Ectodermal cell (in vitro differentiated cells): ENCODE results near the gene CLNS1A.
"Not testable (repeated sequence)": the region's sequence is repeated elsewhere in the genome, so short reads cannot be mapped to it uniquely, and the experiment has no call there.

Source experiments
- H3K27ac ChIP-seq: 2 replicates; pipeline ENCODE4 v1.7.0; 2013; ENCODE audit warnings: mild to moderate bottlenecking, low read depth, low read length; ENCODE audit not compliant: insufficient read depth, poor library complexity, severe bottlenecking
- H3K27me3 ChIP-seq: 2 replicates; pipeline ENCODE4 v1.7.0; 2013; ENCODE audit warnings: mild to moderate bottlenecking, low read length; ENCODE audit not compliant: insufficient read depth, control insufficient read depth, poor library complexity, severe bottlenecking
- H3K36me3 ChIP-seq: one replicate; pipeline ENCODE4 v1.7.0; 2013; ENCODE audit warnings: low read length; ENCODE audit not compliant: control insufficient read depth, insufficient read depth
- H3K4me1 ChIP-seq: one replicate; pipeline ENCODE4 v1.7.0; 2013; ENCODE audit warnings: low read length; ENCODE audit not compliant: control insufficient read depth, insufficient read depth
- H3K4me3 ChIP-seq: 2 replicates; pipeline ENCODE4 v1.7.0; 2013; ENCODE audit warnings: low read depth, low read length, control low read depth; ENCODE audit not compliant: insufficient read depth
- H3K9me3 ChIP-seq: 2 replicates; pipeline ENCODE4 v1.7.0; 2013; ENCODE audit warnings: mild to moderate bottlenecking, low read length, moderate library complexity; ENCODE audit not compliant: control insufficient read depth
- WGBS, 2 experiments: methylation state at CpG; one replicate each; pipeline ENCODE4 v1.1.7; 2013; ENCODE audit warnings: missing lambda C conversion rate in 2 of 2; 5-methylcytosine and 5-hydroxymethylcytosine counted together

The CLNS1A gene

DNA sequence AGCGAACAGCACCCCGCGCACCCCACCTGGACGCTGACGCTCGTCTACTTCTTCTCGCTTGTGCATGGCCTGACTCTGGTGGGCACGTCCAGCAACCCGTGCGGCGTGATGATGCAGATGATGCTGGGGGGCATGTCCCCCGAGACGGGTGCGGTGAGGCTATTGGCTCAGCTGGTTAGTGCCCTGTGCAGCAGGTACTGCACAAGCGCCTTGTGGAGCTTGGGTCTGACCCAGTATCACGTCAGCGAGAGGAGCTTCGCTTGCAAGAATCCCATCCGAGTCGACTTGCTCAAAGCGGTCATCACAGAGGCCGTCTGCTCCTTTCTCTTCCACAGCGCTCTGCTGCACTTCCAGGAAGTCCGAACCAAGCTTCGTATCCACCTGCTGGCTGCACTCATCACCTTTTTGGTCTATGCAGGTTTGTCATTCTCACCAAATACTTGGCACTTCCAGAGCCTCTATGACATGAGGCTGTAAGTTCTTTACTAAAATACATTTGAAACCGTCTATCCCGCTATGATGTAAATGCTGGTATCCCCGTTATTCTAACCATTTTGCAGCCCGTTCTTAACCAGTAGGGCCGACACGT is 47.3 kb downstream of the CLNS1A start:
- 7% methylated on average over 31 of the region's 31 CpGs for WGBS, 2 experiments
- Histone ChIP-seq H3K9me3 (no peaks in the 10 kb centered on the region), H3K27ac (peak overlapping the region; percentile 26), H3K4me3 (peak overlapping the region; percentile 58), H3K27me3 (peaks cover 18% of the 10 kb centered on the region), H3K36me3 (no peaks in the 10 kb centered on the region), H3K4me1 (no peaks in the 10 kb centered on the region)

DNA sequence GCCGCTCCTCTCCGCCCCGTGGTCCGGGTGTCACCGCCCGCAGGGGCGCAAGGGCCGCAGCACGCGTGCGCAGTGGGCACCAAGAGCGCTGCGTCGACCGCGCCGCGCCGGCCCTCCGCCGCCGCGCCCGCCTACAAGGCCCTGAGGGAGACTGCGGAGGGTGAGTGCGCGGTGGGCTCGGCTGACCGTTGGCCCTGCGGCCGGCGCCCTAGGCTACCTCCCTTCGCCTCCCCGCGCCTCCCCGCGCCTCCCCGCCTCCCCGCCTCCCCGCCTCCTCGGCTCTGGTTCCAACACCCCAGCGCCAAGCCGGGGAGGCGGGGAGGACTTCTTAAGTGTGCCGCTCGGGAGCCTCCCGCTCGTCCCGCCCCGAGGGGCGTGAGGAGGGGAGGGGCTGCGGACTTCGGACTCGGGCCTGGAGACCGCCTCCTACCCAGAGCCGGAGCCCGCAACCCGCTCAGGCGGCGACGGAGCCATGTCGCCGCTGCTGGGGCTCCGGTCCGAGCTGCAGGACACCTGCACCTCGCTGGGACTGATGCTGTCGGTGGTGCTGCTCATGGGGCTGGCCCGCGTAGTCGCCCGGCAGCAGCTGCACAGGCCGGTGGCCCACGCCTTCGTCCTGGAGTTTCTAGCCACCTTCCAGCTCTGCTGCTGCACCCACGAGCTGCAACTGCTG is 47.9 kb downstream of the CLNS1A start, which contains the start of gene AQP11:
TSS of gene AQP11 (plus strand) at position 433 of the 673 bp plus-strand sequence. CDS start at position 473, 40 bp downstream.
- Histone ChIP-seq H3K27ac (peak within 1 kb of the TSS; percentile 26), H3K27me3 (peaks cover 18% of the 10 kb centered on the region), H3K9me3 (no peaks in the 10 kb centered on the region), H3K36me3 (no peaks in the 10 kb centered on the region), H3K4me1 (no peaks in the 10 kb centered on the region), H3K4me3 (peak within 1 kb of the TSS; percentile 58)
- 0 to 1% methylated on average over 69 to 75 of the region's 75 CpGs for WGBS, 2 experiments

DNA sequence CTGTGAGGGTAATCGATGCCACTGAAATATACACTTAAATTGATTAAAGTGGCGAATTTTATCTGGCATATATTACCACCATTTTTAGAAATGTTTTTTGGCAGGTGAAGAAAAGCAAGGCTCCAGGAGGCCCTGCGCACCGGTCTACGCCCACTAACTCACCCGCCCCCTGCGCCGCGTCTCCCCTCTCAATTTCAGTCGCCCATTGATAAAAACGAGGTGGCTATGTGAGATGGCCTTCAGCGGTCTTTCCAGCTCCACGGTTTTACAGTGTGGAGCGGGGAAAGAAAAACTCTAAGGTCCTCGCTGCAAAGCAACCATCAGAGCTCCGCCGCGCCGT is 48.4 kb downstream of the CLNS1A start:
- Histone ChIP-seq H3K4me1 (no peaks in the 10 kb centered on the region), H3K36me3 (no peaks in the 10 kb centered on the region), H3K27ac (no peak overlapping the region), H3K27me3 (peaks cover 18% of the 10 kb centered on the region), H3K9me3 (no peaks in the 10 kb centered on the region), H3K4me3 (peak overlapping the region; percentile 58)
- 8 to 9% methylated on average over 18 to 19 of the region's 19 CpGs for WGBS, 2 experiments

DNA sequence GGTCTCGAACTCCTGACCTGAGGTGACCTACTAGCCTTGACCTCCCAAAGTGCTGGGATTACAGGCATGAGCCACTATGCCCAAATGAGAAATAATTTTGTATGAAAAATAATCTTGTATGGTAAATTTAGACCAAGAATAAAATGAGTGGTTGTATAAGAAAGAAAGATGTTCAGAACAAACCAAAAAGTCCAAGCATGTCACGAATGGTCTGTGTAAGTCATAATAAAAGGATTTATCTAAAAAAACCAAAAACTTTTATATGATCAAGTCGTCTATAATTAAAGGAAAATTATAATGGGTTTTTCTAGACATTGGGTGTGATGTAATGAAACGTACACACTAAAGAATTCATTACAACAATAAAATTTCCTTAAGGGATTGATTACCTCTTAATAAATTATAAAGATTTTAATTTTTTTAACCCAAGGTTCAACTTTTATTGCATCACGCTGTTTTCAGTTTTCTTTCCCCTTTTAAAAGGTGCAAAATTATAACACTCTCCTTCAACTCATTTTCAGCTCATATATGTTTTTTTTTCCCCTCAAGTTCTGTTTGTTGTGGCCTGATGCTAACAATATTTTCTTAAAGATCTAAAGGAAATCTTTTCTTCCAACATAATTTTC is 56.8 kb downstream of the CLNS1A start:
- H3K4me3 ChIP-seq = no peak overlapping the region
- peaks cover 5% of the 10 kb centered on the region for H3K9me3 ChIP-seq
- no peaks in the 10 kb centered on the region for H3K4me1 ChIP-seq
- no peaks in the 10 kb centered on the region for H3K36me3 ChIP-seq
- WGBS, 2 experiments = 82 to 94% methylated on average over 2 to 3 of the region's 5 CpGs
- no peak overlapping the region for H3K27ac ChIP-seq
- H3K27me3 ChIP-seq = no peaks in the 10 kb centered on the region

DNA sequence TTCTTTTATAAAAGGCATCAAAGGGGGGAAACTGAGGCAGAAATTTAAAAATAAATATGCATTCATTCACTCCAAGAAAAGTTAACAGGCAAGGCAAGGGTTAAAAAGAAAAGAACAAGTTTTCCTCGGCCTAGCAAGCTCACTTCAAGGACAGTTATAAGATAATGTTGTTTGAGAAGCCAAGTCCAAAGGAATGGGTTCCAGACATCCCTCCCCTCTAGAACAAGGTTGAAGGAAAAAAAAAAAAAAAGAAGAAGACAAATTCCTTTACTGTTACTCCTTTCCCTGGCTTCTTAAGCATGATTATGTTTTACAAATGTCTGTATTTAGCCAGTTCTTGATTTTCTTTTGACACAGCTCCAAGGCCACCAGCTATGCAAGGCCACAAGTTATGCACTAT is 62.2 kb downstream of the CLNS1A start:
- not testable (repeated sequence) for H3K36me3 ChIP-seq, H3K9me3 ChIP-seq, H3K27me3 ChIP-seq, H3K4me1 ChIP-seq, H3K27ac ChIP-seq, H3K4me3 ChIP-seq
- 60% methylated on average over 1 of the region's 1 CpG; no CpG with 5 or more reads in 1 of the 2 experiments for whole genome bisulfite sequencing, 2 experiments

DNA sequence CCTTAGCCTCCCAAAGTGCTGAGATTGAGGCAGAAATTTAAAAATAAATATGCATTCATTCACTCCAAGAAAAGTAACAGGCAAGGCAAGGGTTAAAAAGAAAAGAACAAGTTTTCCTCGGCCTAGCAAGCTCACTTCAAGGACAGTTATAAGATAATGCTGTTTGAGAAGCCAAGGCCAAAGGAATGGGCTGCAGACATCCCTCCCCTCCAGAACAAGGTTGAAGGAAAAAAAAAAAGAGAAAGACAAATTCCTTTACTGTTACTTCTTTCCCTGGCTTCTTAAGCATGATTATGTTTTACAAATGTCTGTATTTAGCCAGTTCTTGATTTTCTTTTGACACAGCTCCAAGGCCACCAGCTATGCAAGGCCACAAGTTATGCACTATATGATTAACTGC is 66.7 kb downstream of the CLNS1A start:
- H3K27me3 ChIP-seq, H3K36me3 ChIP-seq, H3K4me1 ChIP-seq, H3K4me3 ChIP-seq, H3K9me3 ChIP-seq, H3K27ac ChIP-seq: not testable (repeated sequence)
- WGBS, 2 experiments = 22 to 43% methylated on average over 1 of the region's 1 CpG

DNA sequence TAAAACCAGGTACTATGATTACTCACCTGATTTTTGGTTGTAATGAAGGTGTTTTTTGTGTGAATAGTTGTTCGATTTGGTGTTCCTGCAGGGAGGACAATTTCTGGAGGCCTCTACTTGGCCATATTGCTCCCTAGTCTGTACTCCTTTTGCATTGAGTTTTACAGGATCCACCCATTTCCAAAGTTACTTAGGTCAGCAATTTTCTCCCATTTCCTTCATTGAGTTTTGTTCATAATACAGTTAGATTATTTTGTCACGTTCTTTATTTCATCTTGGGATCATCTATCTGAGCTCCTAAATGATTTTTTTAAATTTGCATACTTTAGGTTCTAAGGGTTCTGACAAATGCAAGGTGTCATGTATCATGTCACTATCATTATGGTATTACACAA is 67.9 kb downstream of the CLNS1A start:
- Histone ChIP-seq H3K27ac (no peak overlapping the region), H3K4me1 (no peaks in the 10 kb centered on the region)
- 83 to 100% methylated on average over 2 of the region's 2 CpGs for WGBS, 2 experiments

DNA sequence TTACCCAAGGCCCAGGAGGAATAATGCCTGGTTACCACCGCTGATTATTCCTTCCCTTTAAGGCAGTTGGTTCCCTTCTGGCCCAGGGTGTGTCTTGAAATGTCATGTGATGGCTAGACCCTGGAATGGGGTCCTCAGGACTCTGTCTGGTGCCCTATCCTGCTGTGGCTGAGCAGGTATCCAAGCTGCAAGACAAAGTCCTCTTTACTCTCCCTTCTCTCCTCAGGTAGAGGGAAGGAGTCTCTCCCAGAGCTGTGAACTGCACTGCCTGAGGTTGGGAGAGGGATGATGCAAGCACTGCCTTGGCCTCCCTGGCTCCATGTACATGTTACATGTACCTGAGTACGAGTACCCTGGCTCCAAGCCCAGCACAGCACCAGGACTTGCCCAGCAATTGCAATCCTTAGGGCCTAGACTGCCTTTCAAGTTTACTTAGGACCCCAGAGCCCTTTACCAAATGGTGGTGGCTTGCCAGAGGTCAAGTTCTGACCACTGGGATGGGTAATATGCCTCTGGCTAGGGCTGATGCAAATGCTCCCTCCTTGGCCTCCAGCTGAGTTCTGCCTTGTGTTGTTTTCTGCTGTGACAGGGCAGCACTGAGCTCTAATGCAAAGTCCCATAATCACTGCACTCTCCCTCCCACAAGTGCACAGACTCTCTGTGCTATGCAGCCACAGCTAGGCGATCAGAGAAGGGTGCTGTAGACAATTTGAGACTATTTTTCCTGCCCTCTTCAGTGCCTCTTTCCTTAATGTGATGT is 68.5 kb downstream of the CLNS1A start:
- Histone ChIP-seq H3K27ac (no peak overlapping the region), H3K27me3 (no peaks in the 10 kb centered on the region), H3K4me3 (no peak overlapping the region), H3K36me3 (no peaks in the 10 kb centered on the region), H3K9me3 (no peaks in the 10 kb centered on the region), H3K4me1 (no peaks in the 10 kb centered on the region)
- 87 to 90% methylated on average over 3 of the region's 3 CpGs for WGBS, 2 experiments

More for the DNA sequence above, 67.9 kb downstream of the CLNS1A start:
- Histone ChIP-seq H3K9me3 (no peaks in the 10 kb centered on the region), H3K27me3 (no peaks in the 10 kb centered on the region), H3K4me3 (no peak overlapping the region), H3K36me3 (no peaks in the 10 kb centered on the region)

DNA sequence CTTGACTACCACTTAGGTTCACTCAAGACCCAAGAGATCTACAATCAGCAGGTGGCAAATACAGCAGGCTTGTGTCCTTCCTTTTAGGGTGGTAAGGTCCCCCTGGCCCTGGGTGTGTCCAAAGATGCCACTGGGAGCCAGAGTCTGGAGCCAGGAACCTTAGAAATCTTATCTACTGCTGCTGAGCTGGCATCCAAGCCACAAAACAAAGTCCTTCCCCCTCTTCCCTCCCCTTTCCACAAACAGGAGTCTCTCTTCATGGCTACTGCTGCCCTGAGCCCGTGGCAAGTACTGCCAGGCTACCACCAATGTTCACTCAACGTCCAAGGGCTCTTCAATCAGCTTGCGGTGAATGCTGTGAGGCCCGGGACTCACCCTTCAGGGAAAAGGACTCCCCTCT is 69.3 kb downstream of the CLNS1A start:
- WGBS, 2 experiments = 92 to 98% methylated on average over 4 of the region's 4 CpGs
- no peak overlapping the region for H3K4me3 ChIP-seq
- H3K27me3 ChIP-seq = no peaks in the 10 kb centered on the region
- H3K4me1 ChIP-seq = no peaks in the 10 kb centered on the region
- no peak overlapping the region for H3K27ac ChIP-seq
- H3K9me3 ChIP-seq = no peaks in the 10 kb centered on the region
- no peaks in the 10 kb centered on the region for H3K36me3 ChIP-seq
